GM18526 (cell line): ENCODE measurements around the gene VWA5B1.

Experiments
- POLR2A ChIP-seq: IDR thresholded peaks from 3 replicates; pipeline ENCODE4 v1.6.1; 2011; ENCODE audit not compliant: insufficient read length; ENCODE audit errors: extremely low read depth

Gene VWA5B1

GRCh38 chr1:20275319-20275925 is 15.3 kb upstream of the VWA5B1 start:
- TF ChIP-seq POLR2A, result no peak

GRCh38 chr1:20276485-20277159 is 14.1 kb upstream of the VWA5B1 start:
- TF ChIP-seq POLR2A, result no peak

GRCh38 chr1:20278692-20279130 is 12.0 kb upstream of the VWA5B1 start:
- no peak for TF ChIP-seq POLR2A

- no peak for TF ChIP-seq POLR2A
Observed at GRCh38 chr1:20279509-20279908, 11.2 kb upstream of the VWA5B1 start.

- no peak for TF ChIP-seq POLR2A
Observed at GRCh38 chr1:20280341-20280740, 10.3 kb upstream of the VWA5B1 start.

- no peak for TF ChIP-seq POLR2A
Observed at GRCh38 chr1:20280906-20281305, 9.8 kb upstream of the VWA5B1 start.

- TF ChIP-seq POLR2A, result no peak
Observed at GRCh38 chr1:20281801-20282200, 8.9 kb upstream of the VWA5B1 start.

GRCh38 chr1:20282533-20282932 is 8.1 kb upstream of the VWA5B1 start:
- TF ChIP-seq POLR2A, result no peak

GRCh38 chr1:20284046-20284445 is 6.6 kb upstream of the VWA5B1 start:
- no peak for TF ChIP-seq POLR2A

GRCh38 chr1:20284625-20285024 is 6.0 kb upstream of the VWA5B1 start:
- no peak for TF ChIP-seq POLR2A

GRCh38 chr1:20285510-20285909 is 5.2 kb upstream of the VWA5B1 start:
- TF ChIP-seq POLR2A, result no peak

GRCh38 chr1:20291645-20292084 is 990 bp downstream of the VWA5B1 start:
- no peak for TF ChIP-seq POLR2A

GRCh38 chr1:20298626-20299025 is 8.0 kb downstream of the VWA5B1 start:
- no peak for TF ChIP-seq POLR2A

- TF ChIP-seq POLR2A, result no peak
Observed at GRCh38 chr1:20301463-20302107, 10.9 kb downstream of the VWA5B1 start.

- no peak for TF ChIP-seq POLR2A
Observed at GRCh38 chr1:20302108-20302471, 11.4 kb downstream of the VWA5B1 start.

GRCh38 chr1:20307026-20307425 is 16.4 kb downstream of the VWA5B1 start:
- TF ChIP-seq POLR2A, result no peak

- no peak for TF ChIP-seq POLR2A
Observed at GRCh38 chr1:20308569-20308968, 17.9 kb downstream of the VWA5B1 start.

GRCh38 chr1:20311289-20311688 is 20.6 kb downstream of the VWA5B1 start:
- TF ChIP-seq POLR2A, result no peak
